Panc1 (cell line): ENCODE data around the gene IQCC. TPM values are rescaled to one million over a fixed set of nuclear protein-coding genes. Genes with fewer than 3 reads are reported as not detected.

Experiments used
- ATAC-seq: fragments of 200-7000 bp; cut with Tn5 transposase; 2 replicates; pipeline ENCODE4 v1.9.1; 2020; ENCODE audit warnings: mild to moderate bottlenecking, moderate library complexity
- Bru-seq: library from RNA; stranded (reverse); fragments of 400-500 nt; gene quantifications from one replicate; lab custom pipeline; 2021; lab: Mats Ljungman, UMichigan
- BruChase-seq, 2 experiments: library from RNA; stranded (reverse); fragments of 400-500 nt; gene quantifications; one replicate each; lab custom pipeline; 2021; lab: Mats Ljungman, UMichigan
- BruUV-seq: library from RNA; stranded (reverse); fragments of 400-500 nt; replicated peaks from 2 replicates; lab custom pipeline; 2021; lab: Mats Ljungman, UMichigan
- CTCF ChIA-PET: fragments of 300-600 bp; sonication (Branson Sonifier 250); formaldehyde crosslinking; loops from one replicate; lab custom pipeline; 2022; ENCODE audit warnings: antibody characterized with exemption; lab: Charles Lee
- POLR2A ChIA-PET: fragments of 300-600 bp; sonication (Branson Sonifier 250); formaldehyde crosslinking; loops from one replicate; lab custom pipeline; 2022; ENCODE audit warnings: antibody characterized with exemption; lab: Charles Lee
- DNase-seq: peaks from one replicate; pipeline ENCODE4 v3.0.0-alpha.2; 2010; ENCODE audit warnings: low read depth, low spot score
- H3K27ac ChIP-seq: 2 replicates; pipeline ENCODE4 v1.5.1; 2011; ENCODE audit warnings: mild to moderate bottlenecking, low read length, inconsistent platforms
- H3K27me3 ChIP-seq: fragments of 200-500 bp; sonication (Bioruptor generic); 2 replicates; pipeline ENCODE4 v1.6.0; 2014; ENCODE audit warnings: low read length, inconsistent platforms; ENCODE audit not compliant: control insufficient read depth, insufficient read depth
- H3K36me3 ChIP-seq: fragments of 200-500 bp; sonication (Bioruptor generic); 2 replicates; pipeline ENCODE4 v1.5.1; 2014; ENCODE audit warnings: inconsistent platforms, mild to moderate bottlenecking, low read length, moderate library complexity; ENCODE audit not compliant: control insufficient read depth, insufficient read depth
- H3K4me1 ChIP-seq: 2 replicates; pipeline ENCODE4 v1.5.1; 2011; ENCODE audit warnings: inconsistent platforms, mild to moderate bottlenecking, low read length, moderate library complexity; ENCODE audit not compliant: control insufficient read depth, insufficient read depth
- H3K4me3 ChIP-seq, 2 experiments: 2 replicates each; pipeline ENCODE4 v1.5.1; 2011 to 2012; ENCODE audit warnings: low read depth in 2 of 2, low read length in 2 of 2, mild to moderate bottlenecking in 2 of 2, inconsistent platforms in 1 of 2, moderate library complexity in 1 of 2
- H3K9me3 ChIP-seq: fragments of 200-500 bp; sonication (Bioruptor generic); 2 replicates; pipeline ENCODE4 v1.5.1; 2014; ENCODE audit warnings: low read depth, mild to moderate bottlenecking, inconsistent platforms, low read length, moderate library complexity; ENCODE audit not compliant: control insufficient read depth, insufficient read depth
- POLR2AphosphoS5 ChIP-seq: IDR thresholded peaks from 2 replicates; pipeline ENCODE4 v1.6.1; 2012; ENCODE audit warnings: mild to moderate bottlenecking, low read depth, low read length, moderate library complexity
- SIN3A ChIP-seq: IDR thresholded peaks from 2 replicates; pipeline ENCODE4 v1.6.1; 2012; ENCODE audit warnings: low read depth, mild to moderate bottlenecking, low read length, moderate library complexity, borderline replicate concordance; ENCODE audit not compliant: insufficient read depth
- TCF7L2 ChIP-seq: IDR thresholded peaks from 2 replicates; pipeline ENCODE4 v1.6.1; 2011; ENCODE audit warnings: mild to moderate bottlenecking, low read depth, low read length, inconsistent platforms
- in situ Hi-C: cut with HindIII; loops from 2 replicates; pipeline ENCODE4 v1.10.0; 2016; ENCODE audit warnings: low sequenced_read_pairs, low pct_unique_long_range_greater_than_20kb
- intact Hi-C: fragments of 100-400 bp; cut with micrococcal nuclease; formaldehyde crosslinking; loops from one replicate; pipeline ENCODE4 v1.10.0; 2022; ENCODE audit not compliant: unreplicated experiment
- long read RNA-seq: library from polyadenylated mRNA; unstranded; transcript quantifications from one replicate; pipeline ENCODE4 v2.0.0, GENCODE V29; 2021; ENCODE audit not compliant: unreplicated experiment
- polyA plus RNA-seq: library from polyadenylated mRNA; unstranded; fragments of >200 nt; gene quantifications from one replicate; pipeline ENCODE4 v1.2.1, GENCODE V29; 2012; ENCODE audit warnings: missing spikeins; ENCODE audit not compliant: insufficient read length
- total RNA-seq: library from RNA; stranded (reverse); gene quantifications from one replicate; pipeline ENCODE4 v1.2.1, GENCODE V29; 2021; ENCODE audit not compliant: unreplicated experiment
- TF ChIP-seq, protein P1 (sequence below), 2 experiments: IDR thresholded peaks; 2 replicates each; pipeline ENCODE4 v1.6.1; 2011 to 2012; ENCODE audit warnings: low read depth in 2 of 2, control low read depth in 1 of 2, low read length in 1 of 2, mild to moderate bottlenecking in 1 of 2, moderate library complexity in 1 of 2; ENCODE audit not compliant: insufficient read depth in 1 of 2
- TF ChIP-seq, protein P2 (sequence below): fragments of 450-650 bp; IDR thresholded peaks from 2 replicates; pipeline ENCODE4 v1.5.1; 2017; ENCODE audit warnings: mild to moderate bottlenecking

The IQCC gene
- total RNA-seq (4.4 TPM), Bru-seq, nascent RNA (percentile 57 among the genes with signal in this experiment), BruChase-seq, experiment 1, labeled RNA remaining after a 2-hour chase (percentile 69 among the genes with signal in this experiment), BruChase-seq, experiment 2, labeled RNA remaining after a 6-hour chase (percentile 59 among the genes with signal in this experiment)
- 3.1 TPM for polyA plus RNA-seq
- long read RNA-seq, transcript IQCC-201 (5 exons, 2,027 nt): major isoform, 5 of 21 reads
- long read RNA-seq, partial matches to known transcripts: 4 of 21 reads
- long read RNA-seq, other reads (novel, unspliced or antisense): 9 of 21 reads

DNA sequence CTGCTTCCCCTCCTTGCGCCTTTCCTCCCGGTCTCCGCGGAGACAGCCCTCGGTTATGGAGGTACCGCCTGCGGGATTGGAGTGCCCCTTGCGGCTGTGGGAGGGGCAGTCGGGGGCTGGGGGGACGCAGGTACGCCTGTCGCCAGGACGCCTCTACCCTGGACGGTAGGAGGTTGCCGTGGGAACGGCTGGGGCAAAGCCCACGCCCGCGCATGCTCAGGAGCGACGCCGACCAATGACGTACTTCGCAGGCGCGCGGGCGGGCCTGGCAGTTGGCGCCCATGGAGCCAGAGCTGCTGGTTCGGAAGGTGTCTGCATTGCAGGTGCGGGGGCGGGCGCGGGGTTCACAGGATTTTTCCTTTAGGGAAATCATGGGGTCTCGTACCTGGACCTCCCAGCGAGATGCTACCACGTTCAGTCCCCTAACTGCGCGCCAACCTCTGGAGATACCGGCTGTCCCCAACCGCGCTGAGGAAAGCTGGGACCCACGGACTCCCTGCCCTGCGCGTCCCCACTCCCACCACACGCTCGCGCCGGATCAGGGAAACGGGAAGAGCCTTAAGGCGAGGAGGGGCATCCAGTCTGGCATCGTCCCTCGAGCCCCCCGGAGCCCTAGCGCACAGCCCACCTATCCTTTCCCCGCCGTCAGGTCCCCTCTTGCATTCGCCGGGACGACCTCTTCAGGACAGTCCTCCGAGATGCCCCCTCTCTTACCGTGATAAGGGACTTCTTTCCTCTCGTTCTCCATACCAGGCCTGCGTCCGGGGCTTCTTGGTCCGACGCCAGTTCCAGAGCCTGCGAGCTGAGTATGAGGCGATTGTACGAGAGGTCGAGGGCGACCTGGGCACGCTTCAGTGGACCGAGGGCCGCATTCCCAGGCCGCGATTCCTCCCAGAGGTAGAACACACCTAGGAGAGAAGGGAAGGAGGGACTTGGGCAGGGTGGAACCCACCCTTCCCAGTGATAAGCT is at the start of gene IQCC:
IQCC (plus strand) TSS at position 271 of the 970 bp plus-strand sequence; CDS start at position 282, 11 bp downstream.
- in situ Hi-C loops (no loop called here), intact Hi-C loops (no loop called here)
- no peak for DNase-seq
- peak; percentile 88 for ATAC-seq
- H3K9me3 ChIP-seq: no peaks in the 10 kb centered on the region
- TF ChIP-seq POLR2AphosphoS5 (peak; percentile 90), TCF7L2 (no peak), SIN3A (peak; percentile 87; the same call in 1 of the 2 replicates)
- TF ChIP-seq, protein P1, sequence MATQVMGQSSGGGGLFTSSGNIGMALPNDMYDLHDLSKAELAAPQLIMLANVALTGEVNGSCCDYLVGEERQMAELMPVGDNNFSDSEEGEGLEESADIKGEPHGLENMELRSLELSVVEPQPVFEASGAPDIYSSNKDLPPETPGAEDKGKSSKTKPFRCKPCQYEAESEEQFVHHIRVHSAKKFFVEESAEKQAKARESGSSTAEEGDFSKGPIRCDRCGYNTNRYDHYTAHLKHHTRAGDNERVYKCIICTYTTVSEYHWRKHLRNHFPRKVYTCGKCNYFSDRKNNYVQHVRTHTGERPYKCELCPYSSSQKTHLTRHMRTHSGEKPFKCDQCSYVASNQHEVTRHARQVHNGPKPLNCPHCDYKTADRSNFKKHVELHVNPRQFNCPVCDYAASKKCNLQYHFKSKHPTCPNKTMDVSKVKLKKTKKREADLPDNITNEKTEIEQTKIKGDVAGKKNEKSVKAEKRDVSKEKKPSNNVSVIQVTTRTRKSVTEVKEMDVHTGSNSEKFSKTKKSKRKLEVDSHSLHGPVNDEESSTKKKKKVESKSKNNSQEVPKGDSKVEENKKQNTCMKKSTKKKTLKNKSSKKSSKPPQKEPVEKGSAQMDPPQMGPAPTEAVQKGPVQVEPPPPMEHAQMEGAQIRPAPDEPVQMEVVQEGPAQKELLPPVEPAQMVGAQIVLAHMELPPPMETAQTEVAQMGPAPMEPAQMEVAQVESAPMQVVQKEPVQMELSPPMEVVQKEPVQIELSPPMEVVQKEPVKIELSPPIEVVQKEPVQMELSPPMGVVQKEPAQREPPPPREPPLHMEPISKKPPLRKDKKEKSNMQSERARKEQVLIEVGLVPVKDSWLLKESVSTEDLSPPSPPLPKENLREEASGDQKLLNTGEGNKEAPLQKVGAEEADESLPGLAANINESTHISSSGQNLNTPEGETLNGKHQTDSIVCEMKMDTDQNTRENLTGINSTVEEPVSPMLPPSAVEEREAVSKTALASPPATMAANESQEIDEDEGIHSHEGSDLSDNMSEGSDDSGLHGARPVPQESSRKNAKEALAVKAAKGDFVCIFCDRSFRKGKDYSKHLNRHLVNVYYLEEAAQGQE (IDR thresholded peaks at IDR 0.05; ENCODE audit: insufficient read depth in 1 of 2, low read depth in 2 of 2, low read length in 1 of 2): no peak
- TF ChIP-seq, protein P2, sequence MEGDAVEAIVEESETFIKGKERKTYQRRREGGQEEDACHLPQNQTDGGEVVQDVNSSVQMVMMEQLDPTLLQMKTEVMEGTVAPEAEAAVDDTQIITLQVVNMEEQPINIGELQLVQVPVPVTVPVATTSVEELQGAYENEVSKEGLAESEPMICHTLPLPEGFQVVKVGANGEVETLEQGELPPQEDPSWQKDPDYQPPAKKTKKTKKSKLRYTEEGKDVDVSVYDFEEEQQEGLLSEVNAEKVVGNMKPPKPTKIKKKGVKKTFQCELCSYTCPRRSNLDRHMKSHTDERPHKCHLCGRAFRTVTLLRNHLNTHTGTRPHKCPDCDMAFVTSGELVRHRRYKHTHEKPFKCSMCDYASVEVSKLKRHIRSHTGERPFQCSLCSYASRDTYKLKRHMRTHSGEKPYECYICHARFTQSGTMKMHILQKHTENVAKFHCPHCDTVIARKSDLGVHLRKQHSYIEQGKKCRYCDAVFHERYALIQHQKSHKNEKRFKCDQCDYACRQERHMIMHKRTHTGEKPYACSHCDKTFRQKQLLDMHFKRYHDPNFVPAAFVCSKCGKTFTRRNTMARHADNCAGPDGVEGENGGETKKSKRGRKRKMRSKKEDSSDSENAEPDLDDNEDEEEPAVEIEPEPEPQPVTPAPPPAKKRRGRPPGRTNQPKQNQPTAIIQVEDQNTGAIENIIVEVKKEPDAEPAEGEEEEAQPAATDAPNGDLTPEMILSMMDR: no peak
- H3K4me1 ChIP-seq: peaks cover 24% of the 10 kb centered on the region
- BruUV-seq: TSS peak; percentile 93
- H3K27me3 ChIP-seq: no peaks in the 10 kb centered on the region
- peak within 1 kb of the TSS; percentile 63 to 90 for H3K4me3 ChIP-seq
- H3K36me3 ChIP-seq: no peaks in the 10 kb centered on the region
- ChIA-PET POLR2A (interaction anchor here (0.6 kb wide), 1 partner anchor 100 kb away, joined by 8 read pairs; no protein-coding TSS in a partner anchor), CTCF (interaction anchor here (0.6 to 1.5 kb wide), 2 partner anchors 10 to 53 kb away, joined by 3 to 5 read pairs; no protein-coding TSS in a partner anchor)
- H3K27ac ChIP-seq: peak within 1 kb of the TSS; percentile 77

DNA sequence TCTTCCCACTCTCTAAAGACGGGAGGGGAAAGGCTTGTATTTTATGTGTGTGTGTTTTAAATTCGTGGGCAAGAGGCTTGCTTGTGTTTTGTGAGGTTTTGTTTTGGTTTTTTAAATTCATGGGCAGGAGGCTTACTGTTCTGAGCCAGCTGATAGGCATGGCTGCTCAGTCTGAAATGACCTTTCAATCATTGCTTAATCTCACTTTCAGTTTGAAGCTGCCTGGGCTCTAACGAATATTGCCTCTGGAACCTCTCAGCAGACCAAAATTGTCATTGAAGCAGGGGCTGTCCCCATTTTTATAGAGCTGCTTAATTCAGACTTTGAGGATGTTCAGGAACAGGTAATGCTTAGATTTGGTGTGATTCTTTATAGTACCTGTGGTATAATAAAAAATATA is 46.3 kb upstream of the IQCC start:
- Histone ChIP-seq H3K27me3 (no peaks in the 10 kb centered on the region), H3K4me3 (no peak overlapping the region), H3K4me1 (no peaks in the 10 kb centered on the region), H3K27ac (no peak overlapping the region), H3K36me3 (peaks cover 33% of the 10 kb centered on the region), H3K9me3 (no peaks in the 10 kb centered on the region)
- ChIA-PET POLR2A (no interaction called here), CTCF (no interaction called here)
- in situ Hi-C loops (no loop called here), intact Hi-C loops (no loop called here)
- no peak for ATAC-seq
- BruUV-seq: no TSS peak
- TF ChIP-seq POLR2AphosphoS5: no peak
- TF ChIP-seq, protein P2: no peak
- TF ChIP-seq, protein P1 (IDR thresholded peaks at IDR 0.05; ENCODE audit: insufficient read depth in 1 of 2, low read depth in 2 of 2, low read length in 1 of 2): no peak
- TF ChIP-seq SIN3A: no peak
- TF ChIP-seq TCF7L2: no peak
- DNase-seq: no peak
